ENCODE results near the gene STPG4. TPM values are rescaled to one million over a fixed set of nuclear protein-coding genes. Genes with fewer than 3 reads are reported as not detected.
A peak's percentile ranks its signal among the peaks of the same experiment; 100 is the strongest.

STPG4 gene
- total RNA-seq, 1 experiment from 2014 or later, result 0.13 TPM

- Histone ChIP-seq H3T11ph (ENCODE audit: low read length) (no peak overlapping the region), H3K4me2 (ENCODE audit: insufficient read depth, insufficient read length, low read length) (no peak overlapping the region), H3K9me3 (ENCODE audit: control insufficient read depth, low read depth, low read length) (no peaks in the 10 kb centered on the region), H2BK120ac (ENCODE audit: low read depth, low read length, poor library complexity, severe bottlenecking) (no peak overlapping the region), H3K9ac (ENCODE audit: extremely low read depth, insufficient read length, low read length) (no peak overlapping the region), H3K4me1 (ENCODE audit: insufficient read depth, low read length) (no peaks in the 10 kb centered on the region), H2BK15ac (ENCODE audit: low read depth, low read length) (no peak overlapping the region), H4K20me1 (ENCODE audit: control insufficient read depth, insufficient read depth, insufficient read length) (no peaks in the 10 kb centered on the region), H3K23ac (ENCODE audit: insufficient read length, low read depth, low read length) (no peak overlapping the region), H3K79me2 (ENCODE audit: insufficient read depth, low read length) (peaks cover 13% of the 10 kb centered on the region; the same call in 1 of the 2 replicates), H2AK5ac (ENCODE audit: insufficient read length, low read length) (no peak overlapping the region), H3K27ac (ENCODE audit: insufficient read length, low read depth, low read length) (no peak overlapping the region), H4K5ac (ENCODE audit: insufficient read length, low read depth, low read length) (no peak overlapping the region), H3K27me3 (ENCODE audit: insufficient read depth, low read length) (no peaks in the 10 kb centered on the region), H2BK12ac (ENCODE audit: insufficient read length, low read depth, low read length) (no peak overlapping the region), H4K91ac (ENCODE audit: insufficient read length, low read depth, low read length) (no peak overlapping the region), H3K18ac (ENCODE audit: insufficient read length, low read depth, low read length) (no peak overlapping the region), H3K79me1 (ENCODE audit: insufficient read depth, low read depth, low read length, poor library complexity, severe bottlenecking) (no peaks in the 10 kb centered on the region), H4K8ac (replicated peaks; ENCODE audit: insufficient read length, low read depth, low read length) (no peak overlapping the region), H3K56ac (ENCODE audit: insufficient read length, low read depth, low read length) (no peak overlapping the region), H2AFZ (ENCODE audit: low read length) (no peak overlapping the region), H2BK20ac (ENCODE audit: low read depth, low read length, poor library complexity, severe bottlenecking) (no peak overlapping the region), H3K23me2 (ENCODE audit: insufficient read length, low read depth, low read length, poor library complexity, severe bottlenecking) (no peaks in the 10 kb centered on the region), H3K4ac (ENCODE audit: low read depth, low read length) (no peak overlapping the region), H3K14ac (ENCODE audit: insufficient read depth, low read length) (no peak overlapping the region), H2BK5ac (ENCODE audit: insufficient read length, low read length) (no peak overlapping the region)
- no peak for DNase-seq
- H3K36me3 Mint-ChIP-seq (ENCODE audit: insufficient read depth in 1 of 3, low read depth in 3 of 3), result peaks cover 31 to 71% (median 64%) of the 10 kb centered on the region in 3 experiments
- peak overlapping the region in 2 of 3 experiments; percentile 14 to 67; a peak in 2 of 7 replicates for H3K27ac Mint-ChIP-seq
- no peaks in the 10 kb centered on the region for H3K27me3 Mint-ChIP-seq (ENCODE audit: low read depth)
- peaks cover 3 to 5% of the 10 kb centered on the region in 2 experiments; a peak in 1 of 4 replicates for H3K4me1 Mint-ChIP-seq
- no peak for TF ChIP-seq CTCF (conservative IDR thresholded peaks at IDR 0.05)
- H3K9me3 Mint-ChIP-seq, result no peaks in the 10 kb centered on the region
- no peak overlapping the region for H3K4me3 Mint-ChIP-seq
- WGBS (ENCODE audit: extremely low coverage, insufficient read length, low lambda C conversion rate), result no CpG with 5 or more reads among the region's 3 CpGs
Measured at GRCh38 chr2:47162780-47163179, 7.7 kb upstream of the STPG4 start.
